ENCODE results near the gene ATP7B.
"Not testable (repeated sequence)": the region's sequence is repeated elsewhere in the genome, so short reads cannot be mapped to it uniquely, and the experiment has no call there.

Gene ATP7B

GRCh38 chr13:52006523-52007245 lies 4.6 kb downstream of the ATP7B start:
- no peak for DNase-seq (ENCODE audit: low read depth)

GRCh38 chr13:52005841-52006522 lies 5.3 kb downstream of the ATP7B start:
- no peak for DNase-seq (ENCODE audit: low read depth)

- DNase-seq (ENCODE audit: low read depth): no peak
These were observed 6.6 kb downstream of the ATP7B start for GRCh38 chr13:52004511-52005170.

GRCh38 chr13:52003541-52003940 lies 7.7 kb downstream of the ATP7B start:
- DNase-seq (ENCODE audit: low read depth): no peak

GRCh38 chr13:52002361-52002760 lies 8.9 kb downstream of the ATP7B start:
- DNase-seq (ENCODE audit: low read depth): no peak

- DNase-seq (ENCODE audit: low read depth): peak; percentile 10
These were observed 10.0 kb downstream of the ATP7B start for GRCh38 chr13:52001120-52001731.

- DNase-seq (ENCODE audit: low read depth): no peak
These were observed 11.3 kb downstream of the ATP7B start for GRCh38 chr13:51999921-52000320.

GRCh38 chr13:51999510-51999911 lies 11.7 kb downstream of the ATP7B start:
- DNase-seq (ENCODE audit: low read depth): no peak

GRCh38 chr13:51998723-51999509 lies 12.3 kb downstream of the ATP7B start:
- no peak for DNase-seq (ENCODE audit: low read depth)

GRCh38 chr13:51997641-51998330 lies 13.5 kb downstream of the ATP7B start:
- DNase-seq (ENCODE audit: low read depth): no peak

GRCh38 chr13:51997186-51997585 lies 14.1 kb downstream of the ATP7B start:
- DNase-seq (ENCODE audit: low read depth): no peak

GRCh38 chr13:51996641-51997040 lies 14.6 kb downstream of the ATP7B start:
- no peak for DNase-seq (ENCODE audit: low read depth)

- no peak for DNase-seq (ENCODE audit: low read depth)
These were observed 15.3 kb downstream of the ATP7B start for GRCh38 chr13:51995677-51996551.

GRCh38 chr13:51993713-51994112 lies 17.5 kb downstream of the ATP7B start:
- no peak for DNase-seq (ENCODE audit: low read depth)

- no peak for DNase-seq (ENCODE audit: low read depth)
These were observed 22.1 kb downstream of the ATP7B start for GRCh38 chr13:51988988-51989618.

GRCh38 chr13:51984904-51985303 lies 26.3 kb downstream of the ATP7B start:
- not testable (repeated sequence) for DNase-seq (ENCODE audit: low read depth)

- DNase-seq (ENCODE audit: low read depth): not testable (repeated sequence)
These were observed 28.0 kb downstream of the ATP7B start for GRCh38 chr13:51983292-51983691.

- DNase-seq (ENCODE audit: low read depth): peak; percentile 8
These were observed 29.9 kb downstream of the ATP7B start for GRCh38 chr13:51981355-51981754.

GRCh38 chr13:51980908-51981307 lies 30.3 kb downstream of the ATP7B start:
- DNase-seq (ENCODE audit: low read depth): no peak

All from non-pigmented ciliary epithelial cell (primary cell).